ENCODE results near the gene GABRR1.

GABRR1 gene

GRCh38 chr6:89214197-89214596, 3.0 kb downstream of the GABRR1 start:
- no peak for DNase-seq

DNA sequence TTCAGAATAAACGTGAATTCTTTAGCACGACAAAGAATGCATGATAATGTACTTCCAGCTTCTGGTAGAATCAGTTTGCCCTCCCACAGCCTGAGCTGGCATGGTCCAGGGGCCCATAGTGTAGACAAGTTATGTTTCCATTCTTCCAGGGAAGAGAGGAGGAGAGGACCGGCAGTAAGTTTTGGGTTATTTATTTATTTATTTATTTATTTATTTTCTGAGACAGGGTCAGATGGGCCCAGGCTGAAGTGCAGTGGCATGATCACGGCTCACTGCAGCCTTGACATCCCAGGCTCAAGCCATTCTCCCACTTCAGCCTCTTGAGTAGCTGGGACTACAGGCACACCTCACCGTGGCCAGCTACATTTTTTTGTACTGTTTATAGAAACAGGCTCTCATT, 4.7 kb downstream of the GABRR1 start:
- DNase-seq, result no peak

GRCh38 chr6:89209457-89209856, 7.7 kb downstream of the GABRR1 start:
- no peak for DNase-seq

DNA sequence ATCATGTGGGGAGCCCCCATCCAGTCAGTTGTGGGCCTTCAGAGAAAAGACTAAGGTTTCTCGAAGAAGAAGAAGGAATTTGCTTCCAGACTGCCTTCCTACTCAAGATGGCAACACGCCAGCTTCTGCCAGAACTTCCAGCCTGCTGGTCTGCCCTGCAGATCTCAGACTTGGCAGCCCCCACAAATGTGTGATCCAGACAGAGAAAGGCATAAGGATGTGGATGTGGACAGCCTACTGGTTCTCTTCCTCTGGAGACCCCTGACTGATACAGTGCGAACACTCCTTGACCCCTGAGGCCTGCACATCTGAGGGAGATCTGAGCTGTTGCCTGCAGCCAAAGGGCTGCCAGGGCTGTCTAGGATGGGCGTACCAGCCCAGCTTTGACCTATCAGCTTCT, 8.6 kb downstream of the GABRR1 start:
- DNase-seq, result no peak

- DNase-seq, result no peak
Measured at GRCh38 chr6:89205819-89206218, 11.3 kb downstream of the GABRR1 start.

DNA sequence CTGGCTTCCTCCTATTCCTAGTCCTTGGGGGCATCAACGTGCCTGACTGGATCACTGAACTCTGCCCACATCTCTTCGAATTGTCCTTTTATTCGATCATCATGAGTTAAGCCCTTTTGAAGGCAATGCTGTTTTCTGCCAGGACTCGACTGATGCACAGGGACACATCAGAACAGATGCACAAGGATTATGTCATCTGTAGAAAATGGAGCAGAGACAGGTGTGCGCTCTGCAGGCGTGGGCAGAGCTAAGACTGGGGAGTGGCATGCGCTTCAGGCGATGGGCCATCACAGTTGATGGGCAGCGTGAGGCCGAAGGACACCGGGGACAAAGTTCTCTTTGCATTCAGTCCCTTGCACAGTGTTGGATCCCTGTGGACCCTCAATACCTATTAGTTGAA, 13.1 kb downstream of the GABRR1 start:
- DNase-seq, result no peak

DNA sequence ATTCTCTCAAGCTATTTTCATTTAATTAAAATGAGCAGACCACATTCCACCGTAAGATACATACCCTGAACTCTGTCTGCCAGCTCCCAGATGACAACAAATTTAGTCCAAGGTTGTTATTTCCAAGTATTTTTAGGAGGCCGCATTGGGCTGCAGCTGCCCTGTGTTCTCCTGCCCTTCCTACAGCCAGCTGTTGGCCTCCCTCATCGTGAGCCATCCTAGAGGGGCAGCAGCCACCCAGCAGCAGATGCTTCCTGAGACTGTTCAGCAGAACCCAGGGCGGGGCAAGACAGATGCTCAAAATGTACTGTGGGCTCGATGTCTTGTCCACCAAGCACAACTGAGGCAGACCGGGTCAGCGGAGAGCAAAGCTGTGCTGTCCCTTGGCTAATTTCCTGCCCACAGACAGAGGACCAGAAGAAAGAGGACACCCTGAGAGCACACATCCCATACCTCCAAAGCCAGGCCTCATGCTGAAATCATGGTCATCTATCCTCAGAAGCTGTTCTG, 16.4 kb downstream of the GABRR1 start:
- no peak for DNase-seq

GRCh38 chr6:89199579-89199978, 17.6 kb downstream of the GABRR1 start:
- no peak for DNase-seq

GRCh38 chr6:89198235-89198634, 18.9 kb downstream of the GABRR1 start:
- DNase-seq, result no peak

DNA sequence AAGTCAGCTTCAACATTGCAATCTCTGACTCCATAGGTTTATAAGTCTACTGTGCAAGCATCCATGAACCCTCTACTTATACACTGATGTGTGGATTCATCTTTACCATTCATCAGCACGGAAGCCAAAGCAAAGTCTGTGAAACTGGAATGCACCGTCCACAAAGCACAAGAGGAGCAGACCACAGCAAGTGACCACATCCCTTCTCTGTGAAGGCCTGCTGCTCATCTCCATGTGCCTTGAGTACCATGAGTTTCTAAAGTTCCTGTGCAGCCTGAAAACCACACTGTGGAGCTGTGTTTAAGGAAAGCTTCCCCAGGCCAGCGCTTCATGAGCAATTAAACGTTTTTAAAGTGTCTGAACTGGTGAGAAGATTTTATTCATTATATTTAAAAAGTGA, 20.0 kb downstream of the GABRR1 start:
- no peak for DNase-seq

DNA sequence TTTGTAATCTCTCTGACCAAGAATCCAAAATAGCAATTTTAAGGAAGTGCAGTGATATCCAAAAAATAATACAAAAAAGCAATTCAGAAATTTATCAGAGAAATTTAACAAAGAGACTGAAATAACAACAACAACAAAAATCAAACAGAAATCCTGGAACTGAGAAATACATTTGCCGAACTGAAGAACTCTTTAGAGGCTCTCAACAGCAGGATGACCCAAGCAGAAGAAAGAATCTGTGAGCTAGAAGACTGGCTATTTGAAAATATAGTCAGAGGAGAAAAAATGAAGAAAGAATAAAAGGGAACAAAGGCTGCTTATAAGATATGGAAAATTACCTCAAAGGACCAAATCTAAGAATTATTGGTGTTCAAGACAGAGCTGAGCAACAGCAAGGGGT, 22.6 kb downstream of the GABRR1 start:
- DNase-seq, result no peak

- no peak for DNase-seq
Measured at GRCh38 chr6:89190741-89191140, 26.4 kb downstream of the GABRR1 start.

DNA sequence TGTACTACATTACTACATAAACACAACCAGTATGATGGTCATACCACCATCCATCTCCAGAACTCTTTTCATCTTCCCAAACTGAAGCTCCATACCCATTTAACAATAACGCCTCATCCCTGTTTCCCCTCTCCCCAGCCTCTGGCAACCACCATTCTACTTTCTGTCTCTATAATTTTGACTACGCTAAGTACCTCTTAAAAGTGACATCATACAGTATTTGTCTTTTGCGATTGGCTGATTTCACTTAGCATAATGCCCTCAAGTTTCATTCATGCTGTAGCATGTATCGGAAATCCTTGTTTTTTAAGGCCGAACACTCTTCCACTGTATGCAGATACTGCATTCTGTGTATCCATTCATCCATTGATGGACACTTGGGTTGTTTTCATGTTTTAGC, 29.7 kb downstream of the GABRR1 start:
- no peak for DNase-seq

- DNase-seq, result no peak
Measured at GRCh38 chr6:89186762-89187161, 30.4 kb downstream of the GABRR1 start.

GRCh38 chr6:89184344-89184743, 32.8 kb downstream of the GABRR1 start:
- DNase-seq, result no peak

GRCh38 chr6:89183294-89183693, 33.9 kb downstream of the GABRR1 start:
- DNase-seq, result no peak

GRCh38 chr6:89180971-89181370, 36.2 kb downstream of the GABRR1 start:
- DNase-seq, result no peak

- no peak for DNase-seq
Measured at GRCh38 chr6:89180112-89180511, 37.0 kb downstream of the GABRR1 start.

DNA sequence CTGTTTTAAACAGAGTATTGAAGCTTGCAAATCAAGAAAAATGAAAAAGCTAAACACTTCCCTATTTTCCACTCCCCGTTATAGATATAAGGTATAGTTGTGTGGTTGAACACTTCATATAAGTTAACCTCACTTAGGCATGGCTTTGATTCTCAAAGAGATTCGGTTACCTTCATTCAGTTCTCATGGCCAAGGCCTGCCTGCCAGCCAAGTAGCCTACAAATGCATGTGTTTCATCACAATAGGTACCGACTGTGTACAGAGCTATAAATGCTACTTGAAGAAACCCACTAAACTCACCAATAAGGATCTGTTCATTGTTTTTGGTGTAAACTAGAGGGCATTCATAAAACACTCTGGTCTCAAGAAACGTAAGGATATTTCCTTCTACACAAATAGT, 43.5 kb downstream of the GABRR1 start:
- DNase-seq, result no peak

DNA sequence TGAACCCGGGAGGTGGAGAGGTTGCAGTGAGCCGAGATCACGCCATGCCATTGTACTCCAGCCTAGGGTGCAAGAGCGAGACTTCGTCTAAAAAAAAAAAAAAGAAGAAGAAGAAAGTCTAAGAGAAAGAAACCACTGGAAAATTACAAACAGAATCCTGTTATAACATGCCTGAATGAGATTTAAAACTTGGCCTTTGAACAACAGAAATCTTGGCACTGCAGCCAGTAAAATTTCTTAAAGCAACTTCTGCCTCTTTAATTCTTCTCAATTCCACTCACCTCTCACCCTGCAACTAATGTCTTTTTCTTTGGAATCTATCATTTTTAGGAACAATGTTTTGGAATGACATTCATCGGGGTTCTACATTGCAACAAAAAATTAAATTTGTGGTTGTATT, 45.0 kb downstream of the GABRR1 start:
- DNase-seq, result no peak

GRCh38 chr6:89162047-89162371, 55.1 kb downstream of the GABRR1 start:
- no peak for DNase-seq

DNA sequence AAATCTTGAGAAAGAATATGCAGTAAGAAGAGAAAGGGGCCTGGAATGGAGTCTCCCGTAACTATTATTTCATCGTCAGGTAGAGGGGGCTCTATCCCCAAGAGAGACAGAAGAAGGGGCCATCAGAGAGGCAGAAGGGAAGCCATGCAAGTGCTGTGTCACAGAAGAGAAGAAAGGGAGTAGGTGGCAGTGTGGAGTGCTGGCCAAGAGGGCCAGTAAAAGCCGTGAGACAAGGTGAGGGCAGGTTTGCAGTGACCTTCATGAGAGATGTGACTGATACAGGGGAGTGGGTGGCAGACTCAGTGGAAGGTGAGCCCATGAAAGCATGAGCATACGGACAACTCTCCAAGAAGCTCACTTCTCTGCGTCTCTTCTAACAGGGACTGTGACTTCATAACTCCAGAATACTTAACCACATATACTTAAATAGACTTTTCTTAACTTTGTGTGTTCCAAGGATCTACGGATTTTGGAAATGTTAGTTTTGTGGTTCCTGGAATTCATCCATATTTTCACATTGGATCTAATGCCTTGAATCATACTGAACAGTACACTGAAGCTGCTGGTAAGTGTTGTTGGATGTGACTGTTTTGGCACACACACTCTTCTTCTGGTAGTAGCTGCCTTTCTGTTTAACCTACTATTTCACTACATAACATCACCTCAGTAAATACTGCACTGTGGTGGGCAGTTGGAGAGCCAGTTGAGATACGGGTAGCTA, 55.7 kb downstream of the GABRR1 start:
- no peak for DNase-seq

- DNase-seq, result no peak
Measured at GRCh38 chr6:89160331-89161092, 56.6 kb downstream of the GABRR1 start.

GRCh38 chr6:89154131-89154530, 63.0 kb downstream of the GABRR1 start:
- no peak for DNase-seq

Data from NCI-H2029 (cell line).